NCI-H82 (cell line): Measurements from ENCODE around the gene EHD2.
"Not testable (repeated sequence)": the region's sequence is repeated elsewhere in the genome, so short reads cannot be mapped to it uniquely, and the experiment has no call there.

Experiments
- DNase-seq: peaks from one replicate; lab custom pipeline; 2025; lab: John Stamatoyannopoulos, UW

Gene EHD2

DNA sequence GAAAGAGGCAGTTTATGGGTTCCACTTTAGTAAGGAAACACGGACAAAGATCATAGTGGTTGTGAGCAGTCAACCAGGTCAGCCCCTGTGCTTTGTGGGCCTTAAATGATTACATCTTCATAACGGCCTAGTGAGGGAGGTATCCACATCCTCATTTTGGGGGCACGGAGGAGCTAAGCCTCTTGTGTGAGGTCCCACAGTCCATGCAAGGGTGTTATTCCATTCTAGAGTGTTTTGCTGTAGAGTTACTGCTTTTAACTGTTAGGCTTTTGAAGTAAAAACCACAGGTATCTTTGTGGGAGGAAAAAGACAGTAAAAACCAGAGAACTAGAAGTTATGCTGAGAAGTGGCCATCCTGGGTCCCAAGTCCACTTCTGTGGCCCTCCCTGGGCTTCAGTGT lies 36.1 kb downstream of the EHD2 start:
- DNase-seq: no peak

DNA sequence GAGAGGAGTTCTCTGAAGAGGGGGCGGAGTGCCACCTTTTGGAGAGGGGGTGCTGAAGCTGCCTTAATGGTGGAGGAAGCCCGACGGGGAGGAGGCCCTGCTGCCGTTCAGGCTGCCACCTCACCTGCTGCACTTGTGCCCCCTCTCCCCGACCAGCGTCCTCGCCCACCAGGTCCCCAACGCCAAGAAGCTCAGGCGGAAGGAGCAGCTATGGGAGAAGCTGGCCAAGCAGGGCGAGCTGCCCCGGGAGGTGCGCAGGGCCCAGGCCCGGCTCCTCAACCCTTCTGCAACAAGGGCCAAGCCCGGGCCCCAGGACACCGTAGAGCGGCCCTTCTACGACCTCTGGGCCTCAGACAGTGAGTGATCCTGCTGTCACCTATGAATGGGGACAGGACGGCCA lies 37.5 kb downstream of the EHD2 start:
- no peak for DNase-seq

GRCh38 chr19:47752440-47753211 lies 39.4 kb downstream of the EHD2 start:
- no peak for DNase-seq

- DNase-seq: no peak
These were observed 41.2 kb downstream of the EHD2 start for GRCh38 chr19:47754206-47755064.

- DNase-seq: no peak
These were observed 42.0 kb downstream of the EHD2 start for GRCh38 chr19:47755065-47755761.

DNA sequence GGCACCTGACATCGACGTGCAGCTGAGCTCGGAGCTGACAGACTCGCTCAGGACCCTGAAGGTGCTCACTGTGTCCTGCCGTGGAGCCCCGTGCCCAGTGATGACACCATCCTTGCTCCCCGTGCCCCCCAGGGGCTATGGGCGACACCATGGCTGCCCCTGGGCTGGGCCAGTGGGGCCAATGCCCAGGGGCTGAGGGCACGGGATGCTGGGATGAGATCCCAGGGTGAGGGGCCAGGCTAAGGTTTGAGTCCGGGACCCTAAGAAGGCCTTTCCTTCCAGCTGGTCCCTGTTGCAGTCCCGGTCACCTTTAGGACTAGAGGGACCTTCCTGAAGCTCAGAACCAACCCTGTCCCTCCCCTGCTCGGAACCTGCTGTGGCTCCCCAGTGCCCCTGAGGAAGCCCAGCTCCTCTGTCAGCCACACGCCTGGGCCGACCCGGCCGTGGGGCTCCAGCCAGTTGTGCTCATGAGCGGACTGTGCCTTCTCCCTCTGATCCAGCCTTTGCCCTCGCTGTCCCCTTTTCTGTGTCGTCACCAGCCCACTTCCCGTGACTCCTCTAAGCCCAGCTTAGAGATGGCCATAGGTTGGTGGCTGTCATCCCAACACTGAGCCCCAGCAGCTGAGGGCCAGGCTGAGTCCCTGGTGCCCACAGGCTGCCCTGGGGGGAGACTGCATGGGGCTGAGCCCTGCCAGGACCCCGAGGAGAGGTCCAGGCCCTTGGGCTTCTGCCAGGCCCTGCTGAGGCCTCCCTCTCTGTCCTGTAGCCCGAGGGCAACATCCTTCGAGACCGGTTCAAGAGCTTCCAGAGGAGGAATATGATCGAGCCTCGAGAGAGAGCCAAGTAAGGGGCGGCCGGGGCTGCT lies 42.8 kb downstream of the EHD2 start:
- no peak for DNase-seq

DNA sequence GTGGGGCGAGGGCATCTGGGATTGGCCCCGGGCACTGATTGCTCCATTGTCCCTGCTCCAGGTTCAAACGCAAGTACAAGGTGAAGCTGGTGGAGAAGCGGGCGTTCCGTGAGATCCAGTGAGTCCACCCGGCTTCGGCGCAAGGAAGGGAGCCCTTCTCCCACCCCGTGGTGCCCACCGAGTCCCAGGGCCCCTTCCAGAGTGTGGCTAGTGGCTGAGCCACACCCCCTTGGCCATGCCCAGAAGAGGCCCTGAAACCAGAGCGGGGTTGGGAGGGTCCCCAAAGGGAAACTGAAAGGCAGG lies 43.4 kb downstream of the EHD2 start:
- no peak for DNase-seq

- no peak for DNase-seq
These were observed 43.9 kb downstream of the EHD2 start for GRCh38 chr19:47756953-47757608.

DNA sequence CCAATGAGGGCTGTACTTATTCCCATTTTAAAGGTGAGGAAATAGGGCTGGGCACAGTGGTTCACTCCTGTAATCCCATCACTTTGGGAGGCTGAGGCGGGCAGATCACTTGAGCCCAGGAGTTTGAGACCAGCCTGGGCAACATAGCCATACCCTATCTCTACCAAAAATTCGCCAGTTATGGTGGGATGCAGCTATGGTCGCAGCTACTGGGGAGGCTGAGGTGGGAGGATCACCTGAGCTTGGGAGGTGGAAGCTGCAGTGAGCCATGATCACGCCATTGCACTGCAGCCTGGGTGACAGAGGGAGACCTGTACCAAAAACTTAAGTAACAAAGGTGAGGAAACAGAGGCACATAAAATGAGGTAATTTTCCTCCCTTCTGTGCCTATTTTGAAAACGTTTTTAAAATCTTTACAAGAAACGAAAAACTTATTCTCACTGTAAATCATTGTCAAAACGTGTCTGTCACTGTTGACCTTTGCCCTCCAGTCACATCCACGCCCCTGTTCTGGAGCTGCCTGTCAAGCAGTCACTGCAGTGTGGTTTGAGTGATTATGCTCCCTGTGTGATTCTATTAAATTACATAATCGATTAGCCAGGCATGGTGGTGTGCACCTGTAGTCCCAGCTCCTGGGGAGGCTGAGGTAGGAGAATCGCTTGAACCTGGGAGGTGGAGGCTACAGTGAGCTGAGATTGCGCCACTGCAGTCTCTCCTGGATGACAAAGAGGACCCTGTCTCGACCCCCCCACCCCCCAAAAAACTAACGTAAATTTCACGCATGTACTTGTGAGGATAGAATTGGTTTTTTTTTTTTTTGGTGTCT lies 44.6 kb downstream of the EHD2 start:
- DNase-seq: no peak

DNA sequence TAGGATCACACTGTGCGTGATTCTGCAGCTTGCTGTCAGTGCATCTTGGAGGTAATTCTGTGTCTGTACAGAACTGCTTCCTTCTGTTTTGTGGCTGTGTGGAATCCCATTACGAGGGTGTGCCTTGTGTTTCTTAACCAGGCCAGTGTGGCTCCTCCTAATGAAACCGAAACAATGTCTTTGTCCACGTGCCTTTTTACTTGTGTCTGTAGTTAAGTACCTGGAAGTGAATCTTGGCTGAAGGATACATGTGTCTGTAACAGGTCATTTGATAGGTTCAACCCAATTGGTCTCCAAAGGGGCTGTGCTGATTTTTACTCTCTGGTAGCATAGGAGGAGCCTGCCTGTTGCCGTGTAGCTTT lies 45.2 kb downstream of the EHD2 start:
- DNase-seq: no peak

- DNase-seq: no peak
These were observed 47.4 kb downstream of the EHD2 start for GRCh38 chr19:47760632-47760999.

- no peak for DNase-seq
These were observed 48.3 kb downstream of the EHD2 start for GRCh38 chr19:47761566-47761965.

DNA sequence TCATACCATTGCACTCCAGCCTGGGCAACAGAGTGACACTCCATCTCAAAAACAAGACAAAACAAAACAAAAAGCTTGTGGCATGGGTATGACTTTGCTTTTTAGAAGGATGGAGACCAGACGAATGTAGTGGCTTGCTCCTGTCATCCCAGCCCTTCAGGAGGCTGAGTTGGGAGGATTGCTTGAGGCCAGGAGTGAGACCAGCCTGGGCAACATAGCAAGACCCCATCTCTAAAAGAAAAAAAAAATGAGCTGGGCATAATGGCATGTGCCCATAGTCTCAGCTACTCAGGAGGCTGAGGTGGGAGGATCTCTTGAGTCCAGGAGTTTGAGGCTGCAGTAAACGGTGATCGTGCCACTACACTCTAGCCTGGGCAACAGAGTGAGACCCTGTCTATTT lies 48.9 kb downstream of the EHD2 start:
- DNase-seq: no peak

GRCh38 chr19:47762615-47763308 lies 49.5 kb downstream of the EHD2 start:
- DNase-seq: no peak

DNA sequence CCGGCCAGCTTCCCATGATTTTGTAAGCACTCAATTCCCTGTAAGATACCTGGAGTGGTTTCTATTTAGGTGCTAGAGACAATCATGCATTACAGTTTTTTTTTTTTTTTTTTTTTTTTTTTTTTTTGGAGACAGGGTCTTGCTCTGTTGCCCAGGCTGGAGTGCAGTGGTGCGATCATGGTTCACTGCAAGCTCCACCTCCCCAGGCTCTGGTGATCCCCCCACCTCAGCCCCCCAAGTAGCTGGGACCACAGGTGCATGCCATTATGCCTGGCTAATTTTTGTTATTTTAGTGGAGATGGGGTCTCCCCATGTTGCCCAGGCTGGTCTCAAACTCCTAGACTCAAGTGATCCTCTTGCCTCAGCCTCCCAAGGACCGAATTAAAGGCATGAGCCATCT lies 51.5 kb downstream of the EHD2 start:
- not testable (repeated sequence) for DNase-seq

DNA sequence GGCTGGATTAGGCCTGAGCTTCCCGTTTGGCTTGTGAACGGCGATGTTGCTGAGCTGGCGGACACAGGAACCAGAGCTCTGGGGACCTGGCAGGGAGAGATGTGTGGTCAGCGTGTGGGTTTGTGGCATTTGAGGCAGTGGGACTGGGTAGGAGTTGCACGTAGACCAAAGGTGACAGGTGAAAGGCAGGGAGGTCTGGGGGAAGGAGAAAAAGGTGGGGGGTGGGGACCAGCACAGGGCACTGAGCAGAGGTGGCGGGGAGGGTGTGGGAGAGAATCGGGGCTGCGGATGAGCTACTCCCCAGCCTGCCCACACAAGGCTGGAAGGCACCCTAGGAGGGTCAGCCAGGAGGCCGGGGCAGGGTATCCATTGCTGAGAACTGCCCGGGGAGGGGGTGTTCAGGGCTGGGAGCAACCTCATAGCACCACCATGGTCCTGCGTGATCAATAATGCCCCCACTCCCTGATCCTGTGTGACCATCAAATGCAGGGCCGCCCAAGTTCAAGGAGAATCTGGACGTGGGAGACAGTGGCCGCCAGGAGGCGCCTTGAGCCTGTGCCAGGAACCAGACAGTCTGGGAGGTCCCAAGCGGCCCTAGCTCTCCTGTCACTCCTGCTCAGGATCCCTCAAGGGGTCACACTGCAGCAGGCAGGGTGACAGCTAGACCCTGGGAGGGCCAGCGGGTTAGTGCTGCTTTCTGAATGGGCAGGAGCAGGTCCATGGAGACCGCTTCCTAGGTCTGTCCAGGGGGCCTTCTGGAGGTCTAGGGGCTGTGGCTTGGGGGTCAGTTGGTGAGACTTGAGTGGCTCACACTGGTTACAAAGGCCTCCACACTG lies 52.5 kb downstream of the EHD2 start:
- DNase-seq: peak; percentile 94

DNA sequence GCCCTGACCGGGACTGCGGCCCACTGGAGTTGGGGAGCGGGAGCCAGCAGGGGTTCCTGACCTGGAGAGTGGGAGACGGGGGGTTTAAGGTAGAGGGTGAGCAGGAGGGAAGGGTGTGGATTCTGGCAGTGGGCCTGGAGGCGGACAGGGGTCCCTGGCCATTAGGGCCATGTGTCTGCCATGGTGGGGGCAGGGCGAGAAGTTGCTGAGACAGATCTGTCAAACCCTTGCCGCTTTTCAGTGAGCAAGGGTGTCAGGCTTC lies 53.1 kb downstream of the EHD2 start:
- no peak for DNase-seq

GRCh38 chr19:47766670-47767069 lies 53.4 kb downstream of the EHD2 start:
- DNase-seq: no peak

DNA sequence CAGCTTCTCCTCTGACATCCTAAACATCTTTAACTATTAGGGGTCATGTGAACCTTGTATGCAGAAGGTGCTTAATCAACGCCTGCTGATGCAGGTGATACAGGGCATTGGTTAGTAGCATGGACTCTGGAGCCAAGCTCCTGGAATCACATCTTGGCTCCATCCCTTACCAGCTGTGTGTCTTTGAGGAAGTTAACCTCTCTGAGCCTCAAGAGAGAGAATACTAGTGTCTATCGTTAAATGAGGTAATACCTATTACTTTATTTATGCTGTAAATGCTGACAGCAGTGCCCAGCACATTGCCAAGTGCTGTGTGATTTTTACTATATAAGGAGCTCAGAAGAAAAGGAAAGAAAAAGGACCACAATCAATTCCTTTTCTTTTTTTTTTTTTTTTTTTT lies 54.1 kb downstream of the EHD2 start:
- DNase-seq: no peak
